LNCAP (cell line): ENCODE data around the gene IPO13.

ENCODE experiments used
- TF ChIP-seq, protein P1 (sequence below): fragments of 450-650 bp; IDR thresholded peaks from 2 replicates; pipeline ENCODE4 v1.5.1; 2017; ENCODE audit warnings: mild to moderate bottlenecking

Gene IPO13

DNA sequence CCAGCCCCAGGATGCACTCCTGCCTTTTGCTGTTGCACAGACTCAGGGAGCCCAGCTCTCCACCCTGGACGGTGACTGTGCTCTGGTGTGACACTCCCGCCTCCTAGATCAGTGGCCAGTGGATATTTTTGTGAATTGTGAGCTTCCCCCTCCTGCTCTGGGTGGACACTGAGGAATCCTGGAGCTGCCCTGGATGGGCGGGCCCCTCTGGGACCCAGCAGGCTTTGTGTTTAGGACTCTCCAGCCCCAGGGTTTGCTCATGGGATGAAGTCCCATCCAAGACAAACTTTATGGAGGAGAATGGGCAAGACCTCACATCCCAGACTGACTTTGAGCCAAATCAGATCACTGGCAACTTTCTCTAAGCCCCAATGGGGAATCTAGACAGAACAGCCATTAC, 68.5 kb downstream of the IPO13 start:
- TF ChIP-seq, protein P1, sequence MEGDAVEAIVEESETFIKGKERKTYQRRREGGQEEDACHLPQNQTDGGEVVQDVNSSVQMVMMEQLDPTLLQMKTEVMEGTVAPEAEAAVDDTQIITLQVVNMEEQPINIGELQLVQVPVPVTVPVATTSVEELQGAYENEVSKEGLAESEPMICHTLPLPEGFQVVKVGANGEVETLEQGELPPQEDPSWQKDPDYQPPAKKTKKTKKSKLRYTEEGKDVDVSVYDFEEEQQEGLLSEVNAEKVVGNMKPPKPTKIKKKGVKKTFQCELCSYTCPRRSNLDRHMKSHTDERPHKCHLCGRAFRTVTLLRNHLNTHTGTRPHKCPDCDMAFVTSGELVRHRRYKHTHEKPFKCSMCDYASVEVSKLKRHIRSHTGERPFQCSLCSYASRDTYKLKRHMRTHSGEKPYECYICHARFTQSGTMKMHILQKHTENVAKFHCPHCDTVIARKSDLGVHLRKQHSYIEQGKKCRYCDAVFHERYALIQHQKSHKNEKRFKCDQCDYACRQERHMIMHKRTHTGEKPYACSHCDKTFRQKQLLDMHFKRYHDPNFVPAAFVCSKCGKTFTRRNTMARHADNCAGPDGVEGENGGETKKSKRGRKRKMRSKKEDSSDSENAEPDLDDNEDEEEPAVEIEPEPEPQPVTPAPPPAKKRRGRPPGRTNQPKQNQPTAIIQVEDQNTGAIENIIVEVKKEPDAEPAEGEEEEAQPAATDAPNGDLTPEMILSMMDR = no peak

DNA sequence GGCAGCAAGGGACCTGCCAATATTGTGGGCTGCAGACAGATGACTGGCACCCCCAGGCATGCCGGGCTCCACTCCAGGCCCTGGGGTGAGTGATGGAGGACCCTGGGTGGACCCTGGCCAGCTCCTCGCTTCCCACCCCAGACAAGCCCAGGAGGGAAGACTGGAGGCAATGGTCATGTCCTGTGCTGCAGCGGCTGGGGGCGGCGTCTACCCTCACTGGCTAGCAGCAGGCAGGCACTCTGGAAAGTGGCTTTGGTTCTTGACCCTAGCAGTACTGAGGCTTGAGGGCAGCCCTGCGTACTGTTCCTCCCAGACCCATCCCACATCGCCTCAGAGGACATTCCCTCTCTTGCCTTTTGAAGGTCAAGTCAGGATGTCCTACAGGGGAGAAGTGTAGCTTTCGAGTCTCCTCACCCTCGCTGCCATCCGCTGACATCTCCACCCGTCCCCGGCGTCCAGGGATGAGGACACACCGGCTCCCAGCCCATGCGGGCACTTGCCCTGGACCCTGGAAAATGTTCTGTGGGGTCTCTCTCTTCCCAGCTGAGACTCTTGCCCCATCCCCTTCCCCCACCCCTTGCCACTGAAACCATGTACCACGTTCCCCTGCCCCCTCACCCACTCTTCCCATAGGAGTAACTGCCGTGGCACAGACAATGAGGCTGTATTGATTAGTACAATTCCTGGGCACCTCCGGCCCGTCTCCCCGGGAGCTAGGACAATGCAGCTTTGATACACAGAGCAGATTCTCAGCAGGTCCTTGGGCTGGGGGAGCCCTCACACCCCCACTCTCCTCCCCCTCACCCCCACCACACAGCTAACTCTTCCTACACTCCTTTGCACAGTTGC, 69.5 kb downstream of the IPO13 start:
- TF ChIP-seq, protein P1 = no peak

DNA sequence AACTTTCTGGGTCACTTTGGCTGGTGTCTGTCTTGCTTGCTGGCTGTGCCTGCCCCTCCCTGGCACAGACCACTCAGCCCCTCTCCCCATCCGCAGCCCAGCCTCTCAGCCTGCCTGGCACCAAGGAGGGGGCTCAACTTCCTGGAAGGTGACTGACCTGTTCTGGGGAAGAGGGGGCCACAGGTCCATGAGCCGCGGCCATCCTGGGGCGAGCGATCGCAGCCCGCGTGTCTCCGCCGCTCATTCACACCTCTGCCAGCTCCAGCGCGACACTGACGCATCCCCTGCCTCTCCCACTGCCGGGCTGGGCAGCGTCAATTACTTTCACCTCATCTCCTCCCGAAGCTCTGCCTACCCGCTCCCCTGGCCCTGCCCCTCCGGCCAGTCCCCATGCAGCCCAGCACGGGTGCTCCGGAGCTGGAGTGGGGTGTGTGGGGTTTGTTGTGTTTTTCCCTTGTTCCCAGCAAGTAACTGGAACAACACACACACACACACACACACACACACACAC, 70.2 kb downstream of the IPO13 start:
- TF ChIP-seq, protein P1 = no peak
